ENCODE measurements around the gene GDAP2.
"Not testable (repeated sequence)": the region's sequence is repeated elsewhere in the genome, so short reads cannot be mapped to it uniquely, and the experiment has no call there.

Gene GDAP2

GRCh38 chr1:117942293-117942692 is 12.9 kb upstream of the GDAP2 start:
- no peak overlapping the region for H3K4me3 ChIP-seq
- no peak overlapping the region for H3K27ac ChIP-seq
- peaks cover 0 to 32% (median 7%) of the 10 kb centered on the region in 11 experiments; a peak in 7 of 22 replicates for H4K20me1 ChIP-seq
- H3K9ac ChIP-seq, result no peak overlapping the region
- H3K36me3 ChIP-seq, result peaks cover 99 to 100% (median 100%) of the 10 kb centered on the region in 11 experiments
- H3K27me3 ChIP-seq, result no peaks in the 10 kb centered on the region
- no peaks in the 10 kb centered on the region for H3K9me3 ChIP-seq (replicated peaks in 1 of 11)
- no peaks in the 10 kb centered on the region for H3K4me1 ChIP-seq
- no peak for TF ChIP-seq Cebpa-rat (IDR thresholded peaks at IDR 0.05)
- no peak overlapping the region for H3K4me2 ChIP-seq

- H4K20me1 ChIP-seq, result peaks cover 0 to 75% (median 46%) of the 10 kb centered on the region in 11 experiments; a peak in 18 of 22 replicates
- peaks cover 18 to 35% (median 28%) of the 10 kb centered on the region in 10 experiments for H3K4me1 ChIP-seq
- H3K9ac ChIP-seq, result no peak overlapping the region
- no peaks in the 10 kb centered on the region for H3K27me3 ChIP-seq
- no peak overlapping the region for H3K27ac ChIP-seq
- H3K9me3 ChIP-seq (replicated peaks in 1 of 11), result no peaks in the 10 kb centered on the region
- H3K36me3 ChIP-seq, result peaks cover 37 to 70% (median 53%) of the 10 kb centered on the region in 11 experiments
- no peak overlapping the region for H3K4me3 ChIP-seq
- peak overlapping the region in 3 of 11 experiments; percentile 13 to 23 (median 19); a peak in 2 of 22 replicates for H3K4me2 ChIP-seq
- no peak for TF ChIP-seq Cebpa-rat (IDR thresholded peaks at IDR 0.05)
These were observed 4.3 kb upstream of the GDAP2 start for GRCh38 chr1:117933769-117934168.

- TF ChIP-seq Cebpa-rat (IDR thresholded peaks at IDR 0.05), result no peak
- H3K36me3 ChIP-seq, result peaks cover 25 to 58% (median 41%) of the 10 kb centered on the region in 11 experiments
- no peak overlapping the region for H3K4me3 ChIP-seq
- no peaks in the 10 kb centered on the region for H3K27me3 ChIP-seq
- H3K4me1 ChIP-seq, result peaks cover 26 to 47% (median 38%) of the 10 kb centered on the region in 10 experiments
- peak overlapping the region in 10 of 11 experiments; percentile 80 to 93 (median 90); a peak in 18 of 22 replicates for H3K4me2 ChIP-seq
- peaks cover 9 to 73% (median 52%) of the 10 kb centered on the region in 11 experiments; a peak in 19 of 22 replicates for H4K20me1 ChIP-seq
- no peak overlapping the region for H3K9ac ChIP-seq
- no peak overlapping the region for H3K27ac ChIP-seq
- H3K9me3 ChIP-seq (replicated peaks in 1 of 11), result no peaks in the 10 kb centered on the region
These were observed 3.2 kb upstream of the GDAP2 start for GRCh38 chr1:117932576-117932975.

GRCh38 chr1:117930484-117930883 is 1.1 kb upstream of the GDAP2 start:
- TF ChIP-seq Cebpa-rat (IDR thresholded peaks at IDR 0.05), result no peak
- Histone ChIP-seq H3K27ac (peak overlapping the region; percentile 29 to 83 (median 74); a peak in 19 of 22 replicates), H4K20me1 (peaks cover 19 to 76% (median 43%) of the 10 kb centered on the region in 11 experiments; a peak in 20 of 22 replicates), H3K4me1 (peaks cover 26 to 52% (median 44%) of the 10 kb centered on the region in 10 experiments), H3K27me3 (no peaks in the 10 kb centered on the region), H3K9me3 (replicated peaks in 1 of 11) (no peaks in the 10 kb centered on the region), H3K9ac (peak overlapping the region; percentile 72 to 87 (median 82)), H3K4me2 (peak overlapping the region; percentile 80 to 96 (median 90)), H3K36me3 (peaks cover 12 to 38% (median 27%) of the 10 kb centered on the region in 11 experiments), H3K4me3 (peak overlapping the region; percentile 82 to 97 (median 89))

GRCh38 chr1:117930173-117930447 is 689 bp upstream of the GDAP2 start:
- Histone ChIP-seq H4K20me1 (peaks cover 19 to 80% (median 43%) of the 10 kb centered on the region in 11 experiments; a peak in 20 of 22 replicates), H3K9ac (peak overlapping the region; percentile 72 to 87 (median 82)), H3K4me3 (peak overlapping the region; percentile 82 to 97 (median 89)), H3K27me3 (no peaks in the 10 kb centered on the region), H3K9me3 (replicated peaks in 1 of 11) (no peaks in the 10 kb centered on the region), H3K27ac (peak overlapping the region; percentile 29 to 83 (median 74); a peak in 21 of 22 replicates), H3K4me2 (peak overlapping the region; percentile 80 to 96 (median 90)), H3K36me3 (peaks cover 12 to 35% (median 27%) of the 10 kb centered on the region in 11 experiments), H3K4me1 (peaks cover 26 to 56% (median 44%) of the 10 kb centered on the region in 10 experiments)
- no peak for TF ChIP-seq Cebpa-rat (IDR thresholded peaks at IDR 0.05)

GRCh38 chr1:117928881-117929342 is 509 bp downstream of the GDAP2 start:
- peak overlapping the region; percentile 55 to 83 (median 74) for H3K27ac ChIP-seq
- peaks cover 26 to 57% (median 44%) of the 10 kb centered on the region in 10 experiments for H3K4me1 ChIP-seq
- peak overlapping the region; percentile 72 to 87 (median 82) for H3K9ac ChIP-seq
- peak overlapping the region; percentile 82 to 97 (median 89) for H3K4me3 ChIP-seq
- H3K9me3 ChIP-seq (replicated peaks in 1 of 11), result no peaks in the 10 kb centered on the region
- H3K36me3 ChIP-seq, result peaks cover 7 to 31% (median 19%) of the 10 kb centered on the region in 11 experiments
- H3K4me2 ChIP-seq, result peak overlapping the region; percentile 80 to 98 (median 91)
- peaks cover 19 to 72% (median 43%) of the 10 kb centered on the region in 11 experiments; a peak in 20 of 22 replicates for H4K20me1 ChIP-seq
- no peak for TF ChIP-seq Cebpa-rat (IDR thresholded peaks at IDR 0.05)
- no peaks in the 10 kb centered on the region for H3K27me3 ChIP-seq

GRCh38 chr1:117925981-117926380 is 3.4 kb downstream of the GDAP2 start:
- peaks cover 3 to 67% (median 17%) of the 10 kb centered on the region in 11 experiments; a peak in 18 of 22 replicates for H4K20me1 ChIP-seq
- peak overlapping the region in 3 of 11 experiments; percentile 6 to 23 (median 12); a peak in 3 of 22 replicates for H3K4me2 ChIP-seq
- peaks cover 0 to 21% (median 0%) of the 10 kb centered on the region in 11 experiments; a peak in 7 of 22 replicates for H3K36me3 ChIP-seq
- no peak for TF ChIP-seq Cebpa-rat (IDR thresholded peaks at IDR 0.05)
- no peak overlapping the region for H3K27ac ChIP-seq
- H3K9me3 ChIP-seq (replicated peaks in 1 of 11), result 0 out of 22 replicates have a peak, but pooled peaks cover 0 to 4% (median 0%) of the 10 kb centered on the region in 11 experiments
- H3K9ac ChIP-seq, result no peak overlapping the region
- peaks cover 13 to 40% (median 19%) of the 10 kb centered on the region in 10 experiments for H3K4me1 ChIP-seq
- H3K4me3 ChIP-seq, result no peak overlapping the region
- H3K27me3 ChIP-seq, result no peaks in the 10 kb centered on the region

GRCh38 chr1:117922717-117923116 is 6.7 kb downstream of the GDAP2 start:
- H3K27me3 ChIP-seq; H3K4me2 ChIP-seq; H3K4me3 ChIP-seq; H3K9me3 ChIP-seq (replicated peaks in 1 of 11); H3K27ac ChIP-seq; H3K9ac ChIP-seq: not testable (repeated sequence)
- H3K4me1 ChIP-seq, result peaks cover 0 to 26% (median 3%) of the 10 kb centered on the region in 10 experiments; a peak in 13 of 20 replicates
- H3K36me3 ChIP-seq, result peaks cover 19 to 52% (median 25%) of the 10 kb centered on the region in 11 experiments
- H4K20me1 ChIP-seq, result peaks cover 0 to 67% (median 4%) of the 10 kb centered on the region in 11 experiments; a peak in 11 of 22 replicates

GRCh38 chr1:117921991-117922390 is 7.4 kb downstream of the GDAP2 start:
- Histone ChIP-seq H3K9ac (no peak overlapping the region), H3K27me3 (no peaks in the 10 kb centered on the region), H3K4me3 (no peak overlapping the region), H4K20me1 (peaks cover 0 to 60% (median 4%) of the 10 kb centered on the region in 11 experiments; a peak in 11 of 22 replicates), H3K27ac (no peak overlapping the region), H3K4me2 (no peak overlapping the region), H3K4me1 (peaks cover 0 to 19% (median 0%) of the 10 kb centered on the region in 10 experiments; a peak in 3 of 20 replicates), H3K36me3 (peaks cover 26 to 59% (median 32%) of the 10 kb centered on the region in 11 experiments), H3K9me3 (replicated peaks in 1 of 11) (0 out of 22 replicates have a peak, but pooled peaks cover 0 to 4% (median 0%) of the 10 kb centered on the region in 11 experiments)
- no peak for TF ChIP-seq Cebpa-rat (IDR thresholded peaks at IDR 0.05)
